Stimulated activated CD8-positive, alpha-beta memory T cell treated with anti-CD3 and anti-CD28 coated beads, Interleukin-15, amount 100 ng/mL, for 48 hours (primary cell): Measurements from ENCODE around the gene BRI3.
"Not testable (repeated sequence)": the region's sequence is repeated elsewhere in the genome, so short reads cannot be mapped to it uniquely, and the experiment has no call there.

Experiments used
- DNase-seq, 2 donors: peaks; one replicate each; pipeline ENCODE4 v3.0.0-alpha.2; 2020; ENCODE audit warnings: low read depth in 2 of 2

Gene BRI3

GRCh38 chr7:98312201-98312600 is 30.7 kb downstream of the BRI3 start:
- no peak for DNase-seq

- DNase-seq = no peak
Measured at GRCh38 chr7:98314469-98314868, 33.0 kb downstream of the BRI3 start.

GRCh38 chr7:98315318-98315993 is 34.0 kb downstream of the BRI3 start:
- DNase-seq = no peak

DNA sequence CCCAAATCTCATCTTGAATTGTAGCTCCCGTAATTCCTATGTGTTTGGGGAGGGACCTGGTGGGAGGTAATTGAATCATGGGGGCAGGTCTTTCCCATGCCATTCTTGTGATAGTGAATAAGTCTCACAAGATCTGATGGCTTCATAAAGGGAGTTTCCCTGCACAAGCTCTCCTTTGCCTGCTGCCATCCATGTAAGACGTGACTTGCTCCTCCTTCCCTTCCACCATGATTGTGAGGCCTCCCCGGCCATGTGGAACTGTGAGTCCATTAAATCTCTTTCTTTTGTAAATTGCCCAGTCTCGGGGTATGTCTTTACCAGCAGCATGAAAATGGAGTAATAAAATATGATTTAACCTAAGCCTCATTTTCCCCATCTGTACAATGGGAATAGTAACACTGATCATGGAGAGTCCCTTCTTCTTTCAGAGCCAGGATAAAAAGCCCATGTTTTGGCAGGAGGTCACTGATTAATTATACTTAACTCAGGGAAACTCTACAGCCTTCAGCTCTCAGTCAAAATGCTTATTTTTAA is 34.6 kb downstream of the BRI3 start:
- DNase-seq = not testable (repeated sequence)

DNA sequence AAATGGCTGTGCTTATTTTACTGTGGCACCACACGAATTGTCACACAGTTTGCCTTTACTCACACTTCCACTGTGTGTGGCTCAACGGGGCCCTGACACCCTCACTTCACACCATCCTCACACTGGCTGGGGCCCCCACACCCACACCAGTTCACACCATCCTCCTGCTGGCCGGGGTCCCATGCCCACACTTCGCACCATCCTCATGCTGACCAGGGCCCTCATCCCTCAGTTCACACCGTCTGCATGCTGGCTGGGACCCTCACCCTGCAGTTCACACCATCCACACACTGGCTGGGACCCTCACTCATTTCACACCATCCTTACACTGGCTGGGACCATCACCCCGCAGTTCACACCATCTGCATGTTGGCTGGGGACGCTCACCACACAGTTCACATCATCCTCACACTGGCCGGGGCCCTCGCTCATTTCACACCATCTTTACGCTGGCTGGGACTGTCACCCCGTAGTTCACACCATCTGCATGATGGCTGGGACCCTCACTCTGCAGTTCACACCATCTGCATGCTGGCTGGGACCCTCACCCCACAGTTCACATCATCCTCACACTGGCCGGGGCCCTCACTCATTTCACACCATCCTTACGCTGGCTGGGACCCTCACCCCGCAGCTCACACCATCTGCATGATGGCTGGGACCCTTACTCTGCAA is 36.0 kb downstream of the BRI3 start:
- no peak for DNase-seq

- no peak for DNase-seq
Measured at GRCh38 chr7:98319176-98319575, 37.7 kb downstream of the BRI3 start.

GRCh38 chr7:98321301-98321700 is 39.8 kb downstream of the BRI3 start:
- DNase-seq = no peak

- DNase-seq = no peak
Measured at GRCh38 chr7:98322331-98323270, 41.1 kb downstream of the BRI3 start.

DNA sequence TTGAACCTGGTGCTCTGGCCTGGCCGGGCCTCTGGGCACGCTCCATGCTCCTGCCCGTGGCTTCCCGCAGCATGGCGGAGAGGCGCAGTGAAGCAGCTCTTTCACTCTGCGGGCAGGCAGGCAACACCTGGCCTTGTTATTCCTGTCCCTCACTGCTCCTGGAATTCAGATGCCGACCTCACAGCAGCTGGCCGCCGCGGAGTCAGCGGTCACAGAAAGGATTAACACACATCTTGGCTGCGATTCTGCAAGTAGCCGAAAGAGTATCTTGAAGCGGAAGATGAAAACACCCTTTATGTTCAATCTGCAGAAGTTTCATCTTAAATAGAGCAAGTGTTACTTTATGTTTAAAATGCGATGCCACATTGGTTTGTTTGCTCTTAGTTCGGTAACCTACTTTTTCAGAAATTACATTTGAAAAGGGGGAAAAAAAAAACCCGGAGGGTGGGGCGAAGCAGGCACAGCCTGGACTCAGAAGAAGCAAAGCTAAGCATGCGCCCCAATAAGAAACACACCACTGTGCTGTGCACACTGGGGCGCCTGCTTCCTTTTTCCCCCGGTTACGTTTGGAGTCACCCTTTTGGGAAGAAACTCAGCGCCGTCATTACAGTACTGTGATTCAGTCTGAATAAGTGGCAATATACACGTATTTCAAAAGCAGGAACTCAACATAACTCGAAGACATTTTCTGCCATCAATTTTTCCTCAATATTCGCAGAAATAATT is 42.3 kb downstream of the BRI3 start:
- no peak for DNase-seq

GRCh38 chr7:98324782-98325181 is 43.3 kb downstream of the BRI3 start:
- no peak for DNase-seq

DNA sequence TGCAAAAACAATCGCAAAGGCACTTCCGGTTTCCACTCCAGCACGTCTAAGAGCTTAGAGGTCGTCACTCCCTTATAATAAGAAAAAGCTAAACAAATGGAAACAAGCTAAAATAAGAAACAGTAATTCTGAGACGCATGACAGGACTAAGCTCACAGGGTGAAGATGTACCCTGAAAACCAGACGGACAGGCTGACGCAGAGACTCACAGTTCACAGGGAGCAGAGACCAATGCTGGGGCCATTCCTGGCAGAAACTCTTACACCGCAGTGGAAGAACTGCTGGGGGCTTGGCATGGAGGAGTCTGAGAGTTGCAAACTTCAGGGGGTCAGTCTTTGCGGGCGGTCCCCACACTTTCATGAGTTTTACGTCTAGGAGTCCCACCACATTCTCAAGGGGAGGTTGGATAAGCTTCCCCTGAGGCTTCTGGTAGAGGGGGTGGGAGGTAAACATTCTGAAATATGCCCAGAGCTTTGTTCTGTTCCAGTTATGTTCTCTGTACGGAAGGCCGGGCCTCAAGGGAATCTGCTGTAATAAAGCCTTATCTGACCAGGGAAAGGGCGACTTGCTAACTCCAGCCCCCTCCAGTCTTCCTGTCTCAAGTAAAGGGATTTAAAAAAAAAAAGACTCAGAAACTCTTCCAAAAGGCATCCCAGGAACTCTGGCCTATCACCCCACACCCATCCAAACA is 47.8 kb downstream of the BRI3 start:
- no peak for DNase-seq

- DNase-seq = no peak
Measured at GRCh38 chr7:98329791-98330373, 48.4 kb downstream of the BRI3 start.

- no peak for DNase-seq
Measured at GRCh38 chr7:98330926-98331529, 49.5 kb downstream of the BRI3 start.

- no peak for DNase-seq
Measured at GRCh38 chr7:98334081-98334480, 52.6 kb downstream of the BRI3 start.

- DNase-seq = no peak
Measured at GRCh38 chr7:98335411-98335977, 54.0 kb downstream of the BRI3 start.

GRCh38 chr7:98338441-98338840 is 57.0 kb downstream of the BRI3 start:
- no peak for DNase-seq

GRCh38 chr7:98339043-98339442 is 57.6 kb downstream of the BRI3 start:
- no peak for DNase-seq

- DNase-seq = no peak
Measured at GRCh38 chr7:98341106-98341505, 59.6 kb downstream of the BRI3 start.
